GM19099 (cell line): ENCODE data around the gene OR2L13.

Source experiments
- POLR2A ChIP-seq: IDR thresholded peaks from 3 replicates; pipeline ENCODE4 v1.6.1; 2011; ENCODE audit warnings: low read depth; ENCODE audit not compliant: insufficient read length; ENCODE audit errors: extremely low read depth

Gene OR2L13

DNA sequence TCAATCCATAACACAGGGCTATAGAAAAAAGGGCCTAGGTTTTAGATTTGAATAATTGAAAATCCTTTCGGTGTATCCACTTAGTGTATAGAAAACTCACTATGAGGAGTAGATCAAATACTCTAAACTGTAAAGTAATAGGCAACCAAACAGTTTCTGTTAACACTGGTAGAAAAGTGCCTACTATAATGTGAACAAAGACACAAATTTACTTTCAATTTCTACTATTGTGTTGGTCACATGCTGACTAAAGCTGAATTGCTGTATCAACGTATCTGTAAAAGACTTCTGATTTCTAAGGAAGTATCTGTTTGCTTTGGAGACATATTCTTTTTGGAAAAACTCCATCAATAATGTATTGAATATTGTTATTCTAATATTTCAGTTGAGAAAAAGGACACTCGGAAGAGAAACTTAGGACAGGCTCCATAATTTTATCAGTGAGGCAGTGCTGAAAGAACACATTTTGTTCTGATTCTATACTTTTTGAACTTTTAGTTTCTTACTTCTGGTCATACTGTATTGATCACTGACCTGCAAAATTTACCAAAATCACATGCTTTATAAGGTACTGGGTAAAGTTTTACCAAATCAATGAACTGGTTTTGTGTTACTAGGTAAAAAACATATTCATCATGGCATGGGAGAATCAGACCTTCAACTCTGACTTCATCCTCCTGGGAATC lies 49.7 kb downstream of the OR2L13 start, which contains the start of gene OR2M5:
Gene OR2M5 (plus strand): TSS at position 636 of the 686 bp plus-strand sequence. CDS start 0 bp downstream, at position 636.
- no peak for TF ChIP-seq POLR2A
